Suprapubic skin (tissue), 4 donors: ENCODE results near the gene ZMYND11.

Source experiments
- CTCF ChIP-seq, 2 donors: fragments of 200-600 bp in 1 of 2; fragments of 450-650 bp in 1 of 2; sonication (generic) in 1 of 2; IDR thresholded peaks; one replicate each; pipeline ENCODE4 v1.5.1; 2016 to 2019; ENCODE audit warnings: antibody characterized with exemption in 2 of 2, mild to moderate bottlenecking in 1 of 2, moderate library complexity in 1 of 2
- EP300 ChIP-seq: sonication (generic); formaldehyde crosslinking; IDR thresholded peaks from one replicate; pipeline ENCODE4 v1.6.1; 2017; ENCODE audit warnings: antibody characterized with exemption
- POLR2A ChIP-seq, 2 donors: fragments of 450-650 bp; IDR thresholded peaks; one replicate each; pipeline ENCODE4 v1.6.1; 2017; ENCODE audit warnings: antibody characterized with exemption in 2 of 2, mild to moderate bottlenecking in 2 of 2, moderate library complexity in 2 of 2
- POLR2AphosphoS5 ChIP-seq, 3 donors: sonication (generic); formaldehyde crosslinking; IDR thresholded peaks; one replicate each; pipeline ENCODE4 v1.6.1; 2017; ENCODE audit warnings: antibody characterized with exemption in 3 of 3

- TF ChIP-seq CTCF (IDR thresholded peaks at IDR 0.05) (no peak), POLR2AphosphoS5 (IDR thresholded peaks at IDR 0.05) (no peak), POLR2A (IDR thresholded peaks at IDR 0.05) (no peak), EP300 (no peak)
These were observed 162.3 kb downstream of the ZMYND11 start for GRCh38 chr10:297567-297966.
